ENCODE results near the gene LENEP. TPM values are rescaled to one million over a fixed set of nuclear protein-coding genes. Genes with fewer than 3 reads are reported as not detected.

Gene LENEP, protein sequence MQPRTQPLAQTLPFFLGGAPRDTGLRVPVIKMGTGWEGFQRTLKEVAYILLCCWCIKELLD
- not detected for total RNA-seq

DNA sequence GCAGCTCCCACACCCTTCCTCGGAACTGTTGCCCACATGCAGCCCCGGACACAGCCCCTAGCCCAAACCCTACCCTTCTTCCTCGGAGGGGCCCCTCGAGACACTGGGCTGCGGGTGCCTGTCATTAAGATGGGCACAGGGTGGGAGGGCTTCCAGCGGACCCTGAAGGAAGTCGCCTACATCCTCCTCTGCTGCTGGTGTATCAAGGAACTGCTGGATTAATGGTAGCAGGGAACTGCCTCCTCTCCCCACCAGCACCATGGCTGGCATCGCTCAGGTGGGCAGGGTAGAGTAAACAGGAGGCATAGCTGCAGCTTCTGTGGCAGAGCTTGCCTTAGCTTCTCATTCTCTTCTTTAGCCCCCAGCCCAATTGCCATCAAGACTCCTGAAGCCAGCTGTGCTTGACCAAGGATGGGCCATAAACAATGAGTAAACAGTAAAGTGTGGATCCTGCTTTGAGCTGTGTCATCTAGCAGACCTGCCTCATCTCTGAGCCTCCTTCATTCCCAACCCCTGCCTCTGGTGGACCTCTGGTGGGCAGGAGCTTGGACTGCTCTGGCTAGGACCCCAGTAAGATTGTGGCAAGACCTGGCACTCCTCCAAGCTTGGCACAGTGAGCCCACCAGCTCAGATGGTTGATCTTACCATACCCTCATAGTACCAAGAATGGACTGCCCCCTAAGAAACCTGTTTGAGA is at the start of gene LENEP:
Gene LENEP (plus strand): TSS at position 15 of the 697 bp plus-strand sequence. CDS start 22 bp downstream, at position 37.
- TF ChIP-seq, protein P1, sequence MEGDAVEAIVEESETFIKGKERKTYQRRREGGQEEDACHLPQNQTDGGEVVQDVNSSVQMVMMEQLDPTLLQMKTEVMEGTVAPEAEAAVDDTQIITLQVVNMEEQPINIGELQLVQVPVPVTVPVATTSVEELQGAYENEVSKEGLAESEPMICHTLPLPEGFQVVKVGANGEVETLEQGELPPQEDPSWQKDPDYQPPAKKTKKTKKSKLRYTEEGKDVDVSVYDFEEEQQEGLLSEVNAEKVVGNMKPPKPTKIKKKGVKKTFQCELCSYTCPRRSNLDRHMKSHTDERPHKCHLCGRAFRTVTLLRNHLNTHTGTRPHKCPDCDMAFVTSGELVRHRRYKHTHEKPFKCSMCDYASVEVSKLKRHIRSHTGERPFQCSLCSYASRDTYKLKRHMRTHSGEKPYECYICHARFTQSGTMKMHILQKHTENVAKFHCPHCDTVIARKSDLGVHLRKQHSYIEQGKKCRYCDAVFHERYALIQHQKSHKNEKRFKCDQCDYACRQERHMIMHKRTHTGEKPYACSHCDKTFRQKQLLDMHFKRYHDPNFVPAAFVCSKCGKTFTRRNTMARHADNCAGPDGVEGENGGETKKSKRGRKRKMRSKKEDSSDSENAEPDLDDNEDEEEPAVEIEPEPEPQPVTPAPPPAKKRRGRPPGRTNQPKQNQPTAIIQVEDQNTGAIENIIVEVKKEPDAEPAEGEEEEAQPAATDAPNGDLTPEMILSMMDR (IDR thresholded peaks at IDR 0.05) = no peak
- no peak for DNase-seq (ENCODE audit: low spot score)
- peaks cover 15% of the 10 kb centered on the region for H3K36me3 ChIP-seq
- H3K27ac ChIP-seq = no peak within 1 kb of the TSS
- no peaks in the 10 kb centered on the region for H3K9me3 ChIP-seq
- no peak within 1 kb of the TSS for H3K4me3 ChIP-seq
- peaks cover 0 to 1% of the 10 kb centered on the region in 2 donors for H3K4me1 ChIP-seq
- no peaks in the 10 kb centered on the region for H3K27me3 ChIP-seq

DNA sequence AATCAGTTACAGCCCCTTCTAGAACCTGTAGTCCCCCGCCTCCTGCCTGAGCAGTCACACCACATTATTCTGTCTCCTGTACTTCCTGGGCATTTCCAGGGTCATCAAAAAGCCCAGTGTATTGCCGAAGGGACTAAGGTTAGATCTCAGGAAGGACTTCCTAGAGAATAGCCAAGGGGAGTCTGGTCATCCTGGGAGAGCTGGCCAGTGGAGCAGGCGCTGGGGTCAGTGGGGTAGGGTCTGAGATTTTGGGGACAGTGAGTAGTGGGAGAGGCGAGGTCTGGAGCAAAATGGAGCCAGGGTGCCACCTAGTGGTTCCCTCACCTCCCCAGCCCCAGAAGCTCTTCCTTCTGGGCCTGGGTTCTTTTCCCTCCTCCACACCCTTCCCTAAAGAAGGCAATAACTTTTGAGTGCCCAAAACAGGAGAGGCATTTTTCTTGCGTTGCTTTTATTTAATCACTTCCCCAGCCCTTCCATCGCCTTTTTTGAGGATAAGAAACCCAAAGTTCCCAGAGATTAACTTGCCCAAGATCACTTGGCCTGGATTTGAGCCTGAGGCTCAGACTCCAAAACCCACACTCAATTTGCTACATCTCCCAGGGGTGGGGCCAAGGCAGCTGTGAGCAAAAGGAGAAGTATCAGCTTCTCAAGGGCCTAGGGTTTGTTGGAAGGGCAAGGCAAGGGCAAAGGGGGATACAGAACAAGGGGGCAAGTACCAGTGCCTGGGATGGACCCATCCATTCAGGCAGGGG is 49.6 kb upstream of the LENEP start:
- TF ChIP-seq, protein P1 (IDR thresholded peaks at IDR 0.05) = peak; percentile 50 to 78
- Histone ChIP-seq H3K4me1 (peaks cover 0 to 49% of the 10 kb centered on the region in 2 donors), H3K27ac (peak overlapping the region; percentile 60 to 66), H3K27me3 (no peaks in the 10 kb centered on the region), H3K9me3 (no peaks in the 10 kb centered on the region), H3K4me3 (no peak overlapping the region), H3K36me3 (peaks cover 15% of the 10 kb centered on the region)
- DNase-seq (ENCODE audit: low spot score) = no peak

DNA sequence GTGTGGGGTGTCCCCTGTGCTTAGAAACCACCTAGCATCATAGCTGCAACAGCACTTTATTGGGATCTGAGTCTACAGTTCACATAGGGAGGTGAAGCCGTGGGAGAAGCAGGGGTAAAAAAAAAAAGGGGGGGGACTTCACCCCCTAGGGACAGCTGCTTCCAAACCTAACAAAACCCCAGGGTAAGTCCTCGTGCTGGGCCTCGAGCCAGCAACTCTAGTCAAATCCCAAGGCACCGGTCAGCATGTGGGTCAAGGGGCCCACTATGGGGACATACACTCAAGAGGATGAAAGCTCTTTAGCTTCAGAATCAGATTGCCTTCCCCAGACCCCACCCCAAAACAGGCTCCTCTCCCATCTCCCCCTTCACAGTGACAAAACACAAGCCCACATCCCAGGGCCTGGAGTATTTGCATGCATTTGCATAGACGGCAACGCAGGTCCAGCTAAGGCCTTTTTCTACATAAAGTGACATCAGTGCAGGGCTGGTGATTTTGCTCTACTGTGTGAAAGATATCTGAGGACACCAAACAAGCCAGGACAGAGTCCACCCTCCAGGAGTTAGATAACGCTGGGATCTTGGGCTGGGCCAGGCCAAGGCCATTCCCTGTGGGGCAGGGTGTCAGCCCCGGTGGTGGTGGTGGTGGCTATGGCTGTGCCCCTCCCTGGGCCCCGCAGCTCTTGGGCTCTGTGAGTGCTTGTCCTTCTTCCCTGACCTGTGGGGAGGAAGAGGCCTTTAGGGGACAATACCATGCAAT is 48.8 kb upstream of the LENEP start:
- Histone ChIP-seq H3K9me3 (no peaks in the 10 kb centered on the region), H3K4me3 (no peak overlapping the region), H3K4me1 (peaks cover 0 to 48% of the 10 kb centered on the region in 2 donors), H3K27ac (peak overlapping the region; percentile 60 to 66), H3K27me3 (no peaks in the 10 kb centered on the region), H3K36me3 (peaks cover 15% of the 10 kb centered on the region)
- TF ChIP-seq, protein P1 (IDR thresholded peaks at IDR 0.05) = no peak
- no peak for DNase-seq (ENCODE audit: low spot score)

DNA sequence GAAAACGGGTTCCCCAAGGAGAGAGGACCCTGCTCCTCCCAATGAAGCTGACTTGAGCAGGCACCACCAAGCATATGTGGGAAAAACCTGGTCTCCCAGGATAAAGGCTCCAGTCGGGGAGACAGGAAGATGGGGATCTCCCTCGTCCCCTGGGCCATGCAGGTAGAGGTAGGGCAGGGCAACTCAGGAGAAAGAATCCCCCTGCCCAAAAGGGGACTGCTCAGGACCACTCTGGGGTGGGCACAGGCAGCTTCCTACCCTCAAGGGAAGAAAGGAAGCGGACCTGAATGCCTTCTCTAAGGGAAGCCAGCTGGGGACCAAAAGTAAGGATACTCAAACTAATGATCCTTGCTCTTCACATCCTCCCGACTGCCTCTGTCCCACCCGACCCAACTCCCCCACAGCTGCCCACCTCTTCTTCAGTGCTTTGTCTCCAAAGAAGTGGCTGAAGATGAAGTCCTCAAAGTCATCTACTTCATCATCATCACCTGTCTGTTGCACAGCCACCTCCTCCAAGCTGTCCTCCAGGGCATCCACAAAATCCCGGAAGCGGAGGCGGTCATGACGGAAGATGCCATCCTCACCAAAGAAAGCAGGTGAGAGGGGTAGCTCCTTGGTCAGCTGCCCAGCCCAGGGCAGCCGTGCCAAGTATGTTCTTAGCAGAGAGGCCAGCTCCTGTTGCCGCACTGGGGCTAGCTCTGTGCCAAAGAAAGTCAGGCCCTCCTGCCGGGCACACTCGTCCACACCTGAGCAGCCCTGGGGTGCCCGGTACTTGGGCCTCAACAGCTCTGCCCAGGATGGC is 48.0 kb upstream of the LENEP start:
- Histone ChIP-seq H3K36me3 (peaks cover 15% of the 10 kb centered on the region), H3K4me3 (no peak overlapping the region), H3K27me3 (no peaks in the 10 kb centered on the region), H3K4me1 (peaks cover 0 to 40% of the 10 kb centered on the region in 2 donors), H3K9me3 (no peaks in the 10 kb centered on the region), H3K27ac (peak overlapping the region; percentile 60 to 66)
- DNase-seq (ENCODE audit: low spot score) = no peak
- TF ChIP-seq, protein P1 (IDR thresholded peaks at IDR 0.05) = no peak
